K562 (cell line): ENCODE data around the gene EYA2. TPM values are rescaled to one million over a fixed set of nuclear protein-coding genes. Genes with fewer than 3 reads are reported as not detected.
"Not testable (repeated sequence)": the region's sequence is repeated elsewhere in the genome, so short reads cannot be mapped to it uniquely, and the experiment has no call there.

Experiments used
- ATAC-seq: fragments of 200-7000 bp; cut with Tn5 transposase; 3 replicates; pipeline ENCODE4 v1.9.1; 2020; ENCODE audit warnings: moderate library complexity
- BruUV-seq: library from RNA; stranded (reverse); fragments of 400-500 nt; replicated peaks from 2 replicates; lab custom pipeline; 2021; lab: Mats Ljungman, UMichigan
- CTCF ChIA-PET: fragments of 300-600 bp; formaldehyde crosslinking; extraction: SDS; loops from one replicate; lab custom pipeline; 2021; ENCODE audit warnings: low intra/inter-chr PET ratio; lab: Yijun Ruan, JAX
- POLR2A ChIA-PET: fragments of 300-600, 350-650 bp; sonication (Branson Sonifier 250); formaldehyde crosslinking; extraction: SDS; loops from one replicate; lab custom pipeline; 2021; ENCODE audit warnings: antibody characterized with exemption, inconsistent platforms; lab: Yijun Ruan, JAX
- DNase-seq, 4 experiments: peaks; one replicate each; pipeline versions ENCODE4 v3.0.0 to v3.0.0-alpha.2; 2011 to 2018; ENCODE audit warnings: low spot score in 3 of 4, mixed read lengths in 3 of 4; ENCODE audit errors: extremely low read depth in 1 of 4
- FAIRE-seq: peaks from 2 replicates; lab custom pipeline; 2011; peaks lifted over from hg19 to GRCh38; lab: Jason Lieb, UNC
- H2AFZ ChIP-seq: 2 replicates; pipeline ENCODE4 v1.6.0; 2011; ENCODE audit warnings: low read depth, low read length, control low read depth, inconsistent platforms
- H3K27ac ChIP-seq: fragments of 200-600 bp; 3 replicates; pipeline ENCODE4 v1.8.0; 2011; ENCODE audit warnings: low read depth, mild to moderate bottlenecking, control low read depth, inconsistent platforms, low read length, moderate library complexity, mixed read lengths; ENCODE audit errors: extremely low read depth
- H3K27me3 ChIP-seq, 2 experiments: fragments of 300-600 bp in 1 of 2; 2 replicates in 1 of 2; 3 replicates in 1 of 2; pipeline versions ENCODE4 v1.6.0 to v1.8.0; 2011; ENCODE audit warnings: inconsistent platforms in 2 of 2, low read length in 2 of 2, mild to moderate bottlenecking in 1 of 2, mixed read lengths in 1 of 2, moderate library complexity in 1 of 2; ENCODE audit not compliant: control insufficient read depth in 2 of 2, insufficient read depth in 2 of 2
- H3K36me3 ChIP-seq: fragments of 300-600 bp; 3 replicates; pipeline ENCODE4 v1.8.0; 2011; ENCODE audit warnings: mild to moderate bottlenecking, low read length, inconsistent platforms; ENCODE audit not compliant: control insufficient read depth, insufficient read depth
- H3K4me1 ChIP-seq, 2 experiments: fragments of 200-600 bp in 1 of 2; replicated peaks in 1 of 2; 2 replicates in 1 of 2; 3 replicates in 1 of 2; pipeline versions ENCODE4 v1.5.1 to v1.8.0; 2011; ENCODE audit warnings: inconsistent platforms in 2 of 2, low read length in 2 of 2, mild to moderate bottlenecking in 1 of 2, mixed read lengths in 1 of 2, moderate library complexity in 1 of 2; ENCODE audit not compliant: control insufficient read depth in 2 of 2, insufficient read depth in 2 of 2
- H3K4me2 ChIP-seq: 2 replicates; pipeline ENCODE4 v1.6.1; 2011; ENCODE audit warnings: low read length, control low read depth, inconsistent platforms, mixed read lengths; ENCODE audit not compliant: insufficient read depth
- H3K4me3 ChIP-seq: fragments of 200-600 bp; sonication (generic), shearing (Covaris generic); 2 replicates; pipeline ENCODE4 v1.5.1; 2016; ENCODE audit warnings: control low read depth, inconsistent platforms
- H3K79me2 ChIP-seq: fragments of 200-600 bp; 3 replicates; pipeline ENCODE4 v1.8.0; 2011; ENCODE audit warnings: low read length, inconsistent platforms; ENCODE audit not compliant: control insufficient read depth, insufficient read depth
- H3K9ac ChIP-seq, 2 experiments: 2 replicates each; pipeline versions ENCODE4 v1.6.0 to v1.6.1; 2011; ENCODE audit warnings: low read depth in 2 of 2, low read length in 2 of 2, control low read depth in 1 of 2, inconsistent platforms in 1 of 2, mild to moderate bottlenecking in 1 of 2, mixed read lengths in 1 of 2; ENCODE audit not compliant: insufficient read depth in 1 of 2
- H3K9me1 ChIP-seq: one replicate; pipeline ENCODE4 v1.6.0; 2011; ENCODE audit warnings: inconsistent platforms, mild to moderate bottlenecking, low read length, moderate library complexity; ENCODE audit not compliant: control insufficient read depth, insufficient read depth
- H3K9me3 ChIP-seq: replicated peaks from 2 replicates; pipeline ENCODE4 v1.5.1; 2011; ENCODE audit warnings: low read depth, low read length, inconsistent platforms; ENCODE audit not compliant: control insufficient read depth, insufficient read depth
- H4K20me1 ChIP-seq: replicated peaks from 2 replicates; pipeline ENCODE4 v1.6.1; 2011; ENCODE audit warnings: low read length, inconsistent platforms, mixed read lengths; ENCODE audit not compliant: control insufficient read depth, insufficient read depth
- CHD7 ChIP-seq: fragments of 200-600 bp; sonication (generic); IDR thresholded peaks from one replicate; pipeline ENCODE4 v1.6.1; 2012; ENCODE audit warnings: mild to moderate bottlenecking, low read depth, low read length, inconsistent platforms
- MXI1 ChIP-seq: IDR thresholded peaks from 2 replicates; pipeline ENCODE4 v1.6.1; 2011; ENCODE audit warnings: low read depth, mild to moderate bottlenecking, improper control_type of control experiment, low read length
- PCBP1 ChIP-seq: fragments of 200-400 bp; formaldehyde crosslinking; IDR thresholded peaks from 2 replicates; pipeline ENCODE4 v1.6.1; 2018; ENCODE audit warnings: mild to moderate bottlenecking, low read depth, low read length; ENCODE audit not compliant: poor library complexity, severe bottlenecking
- PHF21A ChIP-seq: fragments of 450-650 bp; IDR thresholded peaks from 2 replicates; pipeline ENCODE4 v1.6.1; 2017; ENCODE audit warnings: low read depth, borderline replicate concordance
- ZNF395 ChIP-seq: fragments of 200-800 bp; sonication (Bioruptor generic); IDR thresholded peaks from 2 replicates; pipeline ENCODE4 v1.6.1; 2017; ENCODE audit warnings: missing genetic modification characterization, missing compliant biosample characterization
- ZNF707 ChIP-seq: fragments of 250-450 bp; sonication (Bioruptor Pico); conservative IDR thresholded peaks from 2 replicates; pipeline ENCODE4 v1.8.0; 2022; ENCODE audit warnings: inconsistent platforms, mild to moderate bottlenecking, moderate library complexity
- WGBS: fragments of 100-300 bp; shearing (Covaris generic); methylation state at CpG from one replicate; pipeline ENCODE4 v1.1.6; 2016; ENCODE audit warnings: low coverage, mixed read lengths; ENCODE audit not compliant: insufficient coverage; ENCODE audit errors: missing lambda C conversion rate; 5-methylcytosine and 5-hydroxymethylcytosine counted together
- in situ Hi-C: fragments of 300-500 bp; cut with MboI; formaldehyde crosslinking; loops from 4 replicates; pipeline ENCODE4 v1.15.0; 2018; ENCODE audit warnings: inconsistent platforms, mixed read lengths
- intact Hi-C: fragments of 100-400 bp; cut with micrococcal nuclease; formaldehyde crosslinking; loops from 2 replicates; pipeline ENCODE4 v1.14.2; 2022
- polyA plus RNA-seq, 8 experiments: library from polyadenylated mRNA; depleted of rRNA in 4 of 8; stranded (reverse) in 5 of 8; unstranded in 3 of 8; fragments of >200 nt; fragmentation: Nextera tagmentation in 2 of 8; fragmentation: Illumina TruSeq in 1 of 8; extraction: Ambion mirVana in 2 of 8; extraction: Trizol in 1 of 8; gene quantifications; 2 replicates each; pipeline versions ENCODE4 v1.2.1 to v1.2.3, GENCODE V29; 2011 to 2014; ENCODE audit warnings: inconsistent platforms in 1 of 8, missing spikeins in 1 of 8
- total RNA-seq, 7 experiments: library from RNA; depleted of rRNA in 6 of 7; stranded (reverse); fragments of >200 nt in 6 of 7; fragmentation: Illumina TruSeq in 2 of 7; extraction: Trizol in 2 of 7; gene quantifications; 2 replicates each; pipeline versions ENCODE4 v1.2.1 to v1.2.3, GENCODE V29; 2011 to 2021; ENCODE audit warnings: low replicate concordance in 1 of 7

The EYA2 gene
- total and polyA plus RNA-seq, 9 of the 15 experiments (the other 6 are each of a cell fraction or from before 2014, with no cell fraction given): 0.03 TPM; not detected in 8

- TF ChIP-seq CHD7 (no peak), ZNF707 (CRISPR knock-in tag) (no peak), PCBP1 (no peak), ZNF395 (no peak), PHF21A (no peak), MXI1 (no peak)
These were observed 15.3 kb upstream of the EYA2 start (continued) for GRCh38 chr20:46879386-46879785.

- H3K27ac ChIP-seq, H3K9ac ChIP-seq, H3K4me1 ChIP-seq, H4K20me1 ChIP-seq, H3K4me3 ChIP-seq, H3K9me1 ChIP-seq, H3K4me2 ChIP-seq, intact Hi-C loops, H3K36me3 ChIP-seq, DNase-seq, BruUV-seq, POLR2A ChIA-PET, H3K9me3 ChIP-seq, CTCF ChIA-PET, ATAC-seq, H3K27me3 ChIP-seq, H2AFZ ChIP-seq, in situ Hi-C loops, FAIRE-seq, H3K79me2 ChIP-seq: not testable (repeated sequence)
- WGBS: 0% methylated on average over 4 of the region's 5 CpGs
These were observed 14.7 kb upstream of the EYA2 start for GRCh38 chr20:46879963-46880362.
